Esophagus muscularis mucosa (tissue), 4 donors: Measurements from ENCODE around the gene GPC6.

Experiments
- EP300 ChIP-seq: sonication (generic); formaldehyde crosslinking; IDR thresholded peaks from one replicate; pipeline ENCODE4 v1.6.1; 2017; ENCODE audit warnings: antibody characterized with exemption
- POLR2A ChIP-seq: fragments of 450-650 bp; IDR thresholded peaks from one replicate; pipeline ENCODE4 v1.6.1; 2017; ENCODE audit warnings: antibody characterized with exemption, moderate library complexity, mild to moderate bottlenecking, low read depth
- POLR2AphosphoS5 ChIP-seq, 2 donors: sonication (generic); formaldehyde crosslinking; IDR thresholded peaks; one replicate each; pipeline ENCODE4 v1.6.1; 2017; ENCODE audit warnings: antibody characterized with exemption in 2 of 2
- TF ChIP-seq, protein P1 (sequence below), 3 experiments: fragments of 200-600 bp in 2 of 3; fragments of 450-650 bp in 1 of 3; sonication (generic) in 2 of 3; IDR thresholded peaks; one replicate each; pipeline ENCODE4 v1.5.1; 2017 to 2019; ENCODE audit warnings: antibody characterized with exemption in 3 of 3, mild to moderate bottlenecking in 2 of 3, moderate library complexity in 1 of 3

DNA sequence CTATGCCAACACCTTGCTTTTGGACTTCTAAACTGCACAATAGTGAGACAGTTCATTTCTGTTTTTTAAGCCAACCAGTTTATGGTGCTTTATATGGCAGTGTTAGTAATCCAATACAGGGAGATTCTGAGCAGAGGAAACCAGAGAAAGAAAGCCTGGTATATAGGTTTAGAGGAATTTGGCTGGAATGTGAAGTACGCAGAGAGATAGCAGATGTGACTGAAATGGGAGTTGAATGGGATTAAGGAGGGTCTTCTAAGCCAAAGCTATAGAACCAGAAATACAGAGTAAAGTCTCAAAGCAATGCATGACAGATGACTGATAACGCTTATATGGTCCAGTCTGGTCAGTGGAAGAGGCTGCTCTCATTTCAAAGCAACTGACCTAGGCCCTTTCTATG, 453.7 kb downstream of the GPC6 start:
- TF ChIP-seq, protein P1, sequence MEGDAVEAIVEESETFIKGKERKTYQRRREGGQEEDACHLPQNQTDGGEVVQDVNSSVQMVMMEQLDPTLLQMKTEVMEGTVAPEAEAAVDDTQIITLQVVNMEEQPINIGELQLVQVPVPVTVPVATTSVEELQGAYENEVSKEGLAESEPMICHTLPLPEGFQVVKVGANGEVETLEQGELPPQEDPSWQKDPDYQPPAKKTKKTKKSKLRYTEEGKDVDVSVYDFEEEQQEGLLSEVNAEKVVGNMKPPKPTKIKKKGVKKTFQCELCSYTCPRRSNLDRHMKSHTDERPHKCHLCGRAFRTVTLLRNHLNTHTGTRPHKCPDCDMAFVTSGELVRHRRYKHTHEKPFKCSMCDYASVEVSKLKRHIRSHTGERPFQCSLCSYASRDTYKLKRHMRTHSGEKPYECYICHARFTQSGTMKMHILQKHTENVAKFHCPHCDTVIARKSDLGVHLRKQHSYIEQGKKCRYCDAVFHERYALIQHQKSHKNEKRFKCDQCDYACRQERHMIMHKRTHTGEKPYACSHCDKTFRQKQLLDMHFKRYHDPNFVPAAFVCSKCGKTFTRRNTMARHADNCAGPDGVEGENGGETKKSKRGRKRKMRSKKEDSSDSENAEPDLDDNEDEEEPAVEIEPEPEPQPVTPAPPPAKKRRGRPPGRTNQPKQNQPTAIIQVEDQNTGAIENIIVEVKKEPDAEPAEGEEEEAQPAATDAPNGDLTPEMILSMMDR (IDR thresholded peaks at IDR 0.05) = no peak
- TF ChIP-seq POLR2A (no peak), POLR2AphosphoS5 (IDR thresholded peaks at IDR 0.05) (no peak), EP300 (no peak)
